Measurements from ENCODE around the gene TRIM2. TPM values are rescaled to one million over a fixed set of nuclear protein-coding genes. Genes with fewer than 3 reads are reported as not detected.
A peak's percentile ranks its signal among the peaks of the same experiment; 100 is the strongest.

TRIM2 gene
- total and polyA plus RNA-seq, 11 donors, result 5.5 to 30.5 (median 18.5) TPM

DNA sequence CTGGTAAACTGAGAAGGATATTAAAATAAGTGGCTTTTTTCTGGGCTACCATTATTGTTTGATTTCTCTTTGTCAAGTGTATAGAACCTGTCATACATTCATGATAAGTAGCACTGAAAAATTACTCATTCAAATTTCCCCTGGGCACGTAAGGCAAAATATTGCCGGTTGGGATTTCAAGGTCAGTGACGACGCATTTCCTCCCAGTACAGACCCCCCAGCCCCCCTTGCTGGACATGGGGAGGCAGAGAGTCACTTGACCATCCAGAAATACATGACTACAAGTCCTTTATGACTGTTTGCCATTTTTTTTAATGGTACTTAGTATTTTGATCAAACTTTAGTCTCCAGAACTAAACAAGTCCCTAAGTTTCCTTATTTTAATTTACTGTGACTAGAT, 133.4 kb downstream of the TRIM2 start:
- intact Hi-C loops (cut with DNase I), result no loop called here
- WGBS, 4 donors, result 62 to 72% (median 64%) methylated on average over 4 of the region's 4 CpGs
- DNase-seq (no peak), ATAC-seq (no peak)
- TF ChIP-seq POLR2A (IDR thresholded peaks at IDR 0.05), result no peak
- TF ChIP-seq, protein P1, sequence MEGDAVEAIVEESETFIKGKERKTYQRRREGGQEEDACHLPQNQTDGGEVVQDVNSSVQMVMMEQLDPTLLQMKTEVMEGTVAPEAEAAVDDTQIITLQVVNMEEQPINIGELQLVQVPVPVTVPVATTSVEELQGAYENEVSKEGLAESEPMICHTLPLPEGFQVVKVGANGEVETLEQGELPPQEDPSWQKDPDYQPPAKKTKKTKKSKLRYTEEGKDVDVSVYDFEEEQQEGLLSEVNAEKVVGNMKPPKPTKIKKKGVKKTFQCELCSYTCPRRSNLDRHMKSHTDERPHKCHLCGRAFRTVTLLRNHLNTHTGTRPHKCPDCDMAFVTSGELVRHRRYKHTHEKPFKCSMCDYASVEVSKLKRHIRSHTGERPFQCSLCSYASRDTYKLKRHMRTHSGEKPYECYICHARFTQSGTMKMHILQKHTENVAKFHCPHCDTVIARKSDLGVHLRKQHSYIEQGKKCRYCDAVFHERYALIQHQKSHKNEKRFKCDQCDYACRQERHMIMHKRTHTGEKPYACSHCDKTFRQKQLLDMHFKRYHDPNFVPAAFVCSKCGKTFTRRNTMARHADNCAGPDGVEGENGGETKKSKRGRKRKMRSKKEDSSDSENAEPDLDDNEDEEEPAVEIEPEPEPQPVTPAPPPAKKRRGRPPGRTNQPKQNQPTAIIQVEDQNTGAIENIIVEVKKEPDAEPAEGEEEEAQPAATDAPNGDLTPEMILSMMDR (IDR thresholded peaks at IDR 0.05), result no peak
- peaks cover 0 to 45% (median 12%) of the 10 kb centered on the region in 9 donors for H3K36me3 ChIP-seq
- H3K4me3 ChIP-seq, result no peak overlapping the region
- peaks cover 0 to 11% (median 6%) of the 10 kb centered on the region in 12 donors for H3K4me1 ChIP-seq
- H3K27me3 ChIP-seq, result no peaks in the 10 kb centered on the region
- no peak overlapping the region for H3K27ac ChIP-seq
- no peaks in the 10 kb centered on the region for H3K9me3 ChIP-seq

DNA sequence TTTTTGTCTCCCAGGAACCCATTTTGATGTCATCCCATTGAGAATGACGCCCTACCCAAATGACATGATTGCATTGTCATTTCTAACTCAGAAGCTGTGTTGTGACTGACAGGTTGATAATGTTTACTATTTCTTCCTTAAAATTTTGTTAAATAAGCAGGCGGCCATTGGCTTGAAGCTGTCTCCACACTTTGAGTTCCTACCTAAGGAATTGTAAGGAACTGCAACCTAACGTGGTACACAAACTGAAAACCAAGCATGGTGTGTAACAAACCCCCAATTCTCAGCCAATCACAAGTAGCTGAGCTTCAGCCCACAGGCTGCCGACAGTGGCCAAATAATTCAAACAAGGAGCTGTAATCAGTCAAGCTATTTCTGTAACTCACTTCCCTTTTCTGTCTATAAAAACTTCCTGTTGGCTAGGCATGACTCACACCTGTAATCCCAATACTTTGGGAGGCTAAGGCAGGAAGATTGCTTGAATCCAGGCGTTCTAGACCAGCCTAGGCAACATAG, 137.4 kb downstream of the TRIM2 start:
- Histone ChIP-seq H3K9me3 (no peaks in the 10 kb centered on the region), H3K36me3 (peaks cover 0 to 9% (median 0%) of the 10 kb centered on the region in 9 donors), H3K4me1 (peaks cover 0 to 25% (median 13%) of the 10 kb centered on the region in 12 donors), H3K27me3 (no peaks in the 10 kb centered on the region), H3K27ac (no peak overlapping the region), H3K4me3 (no peak overlapping the region)
- intact Hi-C loops (cut with DNase I), result loop anchor here (5.0 to 10.0 kb wide), 7 partner anchors 93 to 413 kb away; partner anchors contain the start of gene TMEM131L (in 4 of the 10)
- DNase-seq (no peak), ATAC-seq (peak in 1 of 4 donors; percentile 32)
- TF ChIP-seq POLR2A (IDR thresholded peaks at IDR 0.05), result no peak
- TF ChIP-seq, protein P1 (IDR thresholded peaks at IDR 0.05), result no peak
- 29 to 48% (median 37%) methylated on average over 5 of the region's 5 CpGs for WGBS, 4 donors

DNA sequence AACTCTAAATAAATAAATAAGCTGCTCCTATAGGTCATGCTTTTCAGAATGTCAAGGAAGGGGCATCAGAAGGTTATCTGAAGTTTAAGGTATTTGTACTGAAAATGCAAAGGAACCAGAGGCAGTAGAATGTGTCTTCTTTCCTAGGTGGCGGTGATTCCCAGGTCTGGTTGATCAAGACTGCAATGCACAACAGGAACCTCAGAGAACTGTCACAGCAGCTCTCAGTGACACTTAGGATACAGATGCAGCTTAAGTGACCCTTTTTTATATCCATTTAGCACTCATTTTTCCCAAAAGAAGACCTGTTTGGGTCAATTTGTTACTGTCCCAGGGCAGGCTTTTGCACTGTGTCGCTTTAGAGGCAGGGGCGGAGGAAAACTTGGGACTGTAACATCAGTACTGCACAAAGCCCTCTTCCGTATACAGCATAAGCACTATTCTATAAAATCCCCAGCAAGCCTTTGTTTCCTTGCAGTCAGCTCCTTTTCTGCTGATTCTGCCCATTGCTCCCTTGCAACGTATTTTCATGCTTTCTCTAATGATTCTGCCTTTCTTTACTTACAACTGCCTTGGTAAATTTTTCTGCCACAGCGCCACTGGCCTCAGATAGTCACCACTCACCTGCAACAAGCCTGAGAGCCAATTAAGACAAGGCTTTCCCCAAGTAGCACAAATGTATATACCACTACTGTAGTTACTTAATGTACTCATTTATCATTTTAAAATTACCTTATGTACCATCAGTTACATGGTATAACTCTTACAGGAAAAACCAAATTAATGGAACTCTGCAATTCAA, 138.7 kb downstream of the TRIM2 start:
- no peak overlapping the region for H3K27ac ChIP-seq
- WGBS, 4 donors, result 84 to 95% (median 90%) methylated on average over 6 of the region's 6 CpGs
- peaks cover 0 to 6% (median 0%) of the 10 kb centered on the region in 9 donors for H3K36me3 ChIP-seq
- no peak for ATAC-seq
- H3K4me1 ChIP-seq, result peaks cover 0 to 25% (median 13%) of the 10 kb centered on the region in 12 donors
- no peak overlapping the region for H3K4me3 ChIP-seq
- H3K27me3 ChIP-seq, result no peaks in the 10 kb centered on the region
- H3K9me3 ChIP-seq, result no peaks in the 10 kb centered on the region
- intact Hi-C loops (cut with DNase I), result loop anchor here (1.0 to 10.0 kb wide), 8 partner anchors 92 to 412 kb away; partner anchors contain the start of gene TMEM131L (in 4 of the 10)
- TF ChIP-seq, protein P1 (IDR thresholded peaks at IDR 0.05), result no peak
- TF ChIP-seq POLR2A (IDR thresholded peaks at IDR 0.05), result no peak
- no peak for DNase-seq

All from heart left ventricle (tissue), 16 donors.